GM12875 (cell line): ENCODE results near the gene CACNA2D3.

Experiments used
- H3K4me3 ChIP-seq: one replicate; pipeline ENCODE4 v1.5.1; 2011; ENCODE audit warnings: low read depth, low read length, control low read depth
- TF ChIP-seq, protein P1 (sequence below): IDR thresholded peaks from 2 replicates; pipeline ENCODE4 v1.5.1; 2011; ENCODE audit warnings: low read depth, mild to moderate bottlenecking, control low read depth, inconsistent platforms, low read length, moderate library complexity, borderline replicate concordance; ENCODE audit not compliant: insufficient read depth

Gene CACNA2D3

DNA sequence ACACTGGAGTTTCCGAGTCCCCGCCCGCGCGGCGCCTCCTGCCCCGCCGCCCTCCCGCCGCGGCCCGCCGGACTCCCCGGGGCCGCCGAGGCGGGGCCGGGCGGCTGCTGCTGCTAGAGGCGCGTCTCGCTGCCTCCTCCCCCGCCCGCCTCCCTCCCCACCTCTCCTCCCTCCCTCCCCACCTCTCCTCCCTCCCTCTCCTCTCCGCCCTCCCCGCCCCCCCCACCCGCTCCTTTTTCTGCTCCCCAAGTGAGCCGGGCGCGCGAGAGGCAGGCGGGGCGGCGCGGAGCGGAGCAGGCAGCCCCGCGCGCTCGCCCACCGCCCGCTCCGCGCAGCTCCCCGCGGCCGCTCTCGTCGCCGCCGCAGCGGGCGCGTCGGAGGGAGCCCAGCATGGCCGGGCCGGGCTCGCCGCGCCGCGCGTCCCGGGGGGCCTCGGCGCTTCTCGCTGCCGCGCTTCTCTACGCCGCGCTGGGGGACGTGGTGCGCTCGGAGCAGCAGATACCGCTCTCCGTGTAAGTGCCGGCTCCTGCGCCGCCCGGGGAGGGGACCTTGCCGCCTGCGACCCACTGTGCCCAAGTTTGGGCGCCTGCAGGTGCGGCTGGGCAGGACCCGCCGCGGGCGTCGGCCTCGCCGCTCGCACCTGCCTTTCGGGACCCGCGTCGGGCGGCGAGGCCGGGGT, at the start of gene CACNA2D3:
Gene CACNA2D3, plus strand, starts transcription at position 229 of the 679 bp plus-strand sequence.
- no peak within 1 kb of the TSS for H3K4me3 ChIP-seq
- TF ChIP-seq, protein P1, sequence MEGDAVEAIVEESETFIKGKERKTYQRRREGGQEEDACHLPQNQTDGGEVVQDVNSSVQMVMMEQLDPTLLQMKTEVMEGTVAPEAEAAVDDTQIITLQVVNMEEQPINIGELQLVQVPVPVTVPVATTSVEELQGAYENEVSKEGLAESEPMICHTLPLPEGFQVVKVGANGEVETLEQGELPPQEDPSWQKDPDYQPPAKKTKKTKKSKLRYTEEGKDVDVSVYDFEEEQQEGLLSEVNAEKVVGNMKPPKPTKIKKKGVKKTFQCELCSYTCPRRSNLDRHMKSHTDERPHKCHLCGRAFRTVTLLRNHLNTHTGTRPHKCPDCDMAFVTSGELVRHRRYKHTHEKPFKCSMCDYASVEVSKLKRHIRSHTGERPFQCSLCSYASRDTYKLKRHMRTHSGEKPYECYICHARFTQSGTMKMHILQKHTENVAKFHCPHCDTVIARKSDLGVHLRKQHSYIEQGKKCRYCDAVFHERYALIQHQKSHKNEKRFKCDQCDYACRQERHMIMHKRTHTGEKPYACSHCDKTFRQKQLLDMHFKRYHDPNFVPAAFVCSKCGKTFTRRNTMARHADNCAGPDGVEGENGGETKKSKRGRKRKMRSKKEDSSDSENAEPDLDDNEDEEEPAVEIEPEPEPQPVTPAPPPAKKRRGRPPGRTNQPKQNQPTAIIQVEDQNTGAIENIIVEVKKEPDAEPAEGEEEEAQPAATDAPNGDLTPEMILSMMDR: no peak

DNA sequence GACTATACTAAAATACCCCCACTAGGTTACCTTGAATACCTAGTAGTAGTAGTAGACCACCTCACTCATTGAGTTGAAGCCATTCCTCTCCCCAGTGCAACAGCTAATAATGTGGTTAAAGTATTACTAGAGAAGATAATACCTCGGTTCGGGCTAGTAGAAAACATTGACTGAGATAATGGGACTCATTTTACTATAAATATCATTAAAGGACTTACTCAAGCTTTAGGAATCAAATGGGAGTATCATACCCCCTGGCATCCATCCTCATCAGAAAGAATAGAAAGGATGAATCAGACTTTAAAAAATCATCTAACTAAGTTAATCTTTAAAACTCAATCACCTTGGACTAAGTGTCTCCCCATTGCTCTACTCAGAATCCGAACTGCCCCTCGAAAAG, 49.0 kb upstream of the CACNA2D3 start:
- no peak overlapping the region for H3K4me3 ChIP-seq
- TF ChIP-seq, protein P1: no peak

DNA sequence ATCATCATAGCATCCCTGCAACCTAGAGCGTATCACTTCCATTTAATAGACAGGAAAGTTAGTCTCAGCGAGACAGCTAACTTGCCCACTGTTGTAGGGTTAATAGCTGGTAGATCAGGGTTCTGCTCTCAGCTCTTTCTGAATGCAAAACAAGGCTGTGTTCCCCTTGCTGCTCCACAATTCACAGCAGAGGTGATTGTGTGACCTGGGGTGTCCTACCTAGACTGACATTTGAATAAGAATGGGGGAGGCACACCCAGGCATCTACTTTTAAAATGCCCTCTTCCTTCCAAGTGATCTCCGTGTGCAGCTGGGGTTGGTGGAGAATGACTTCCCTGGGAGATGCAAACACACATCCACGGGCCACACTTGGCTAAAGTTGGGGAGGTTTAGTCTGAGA, 43.0 kb upstream of the CACNA2D3 start:
- no peak overlapping the region for H3K4me3 ChIP-seq
- TF ChIP-seq, protein P1: no peak

DNA sequence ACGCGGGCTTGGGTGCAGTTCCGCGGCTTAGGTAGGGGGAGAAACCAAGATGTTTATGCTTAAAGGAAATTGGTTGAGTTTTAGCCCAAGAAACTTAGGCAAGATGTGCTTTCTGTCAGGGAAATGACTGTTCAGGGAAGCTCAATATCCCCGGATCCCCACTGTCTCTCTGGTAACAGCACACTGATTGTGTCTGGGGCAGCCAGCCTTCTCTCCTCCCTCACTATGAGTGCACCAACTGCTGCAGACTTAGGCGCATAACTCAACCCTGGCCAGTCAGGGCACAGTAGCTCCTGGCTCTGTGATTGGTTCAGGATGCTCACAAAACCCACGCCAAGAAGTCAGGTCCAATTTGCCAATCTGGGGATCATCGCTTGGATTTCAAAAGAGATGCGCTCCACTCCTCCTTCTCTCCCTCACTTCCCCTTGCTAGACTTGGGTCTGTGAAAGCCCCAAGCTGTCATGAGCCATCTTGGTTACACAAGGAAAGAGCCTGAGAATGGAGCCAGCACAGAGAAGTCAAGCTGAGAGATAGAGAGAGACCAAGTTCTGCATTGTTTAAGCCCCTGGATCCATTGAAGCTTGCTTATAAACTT, 42.5 kb upstream of the CACNA2D3 start:
- H3K4me3 ChIP-seq: no peak overlapping the region

DNA sequence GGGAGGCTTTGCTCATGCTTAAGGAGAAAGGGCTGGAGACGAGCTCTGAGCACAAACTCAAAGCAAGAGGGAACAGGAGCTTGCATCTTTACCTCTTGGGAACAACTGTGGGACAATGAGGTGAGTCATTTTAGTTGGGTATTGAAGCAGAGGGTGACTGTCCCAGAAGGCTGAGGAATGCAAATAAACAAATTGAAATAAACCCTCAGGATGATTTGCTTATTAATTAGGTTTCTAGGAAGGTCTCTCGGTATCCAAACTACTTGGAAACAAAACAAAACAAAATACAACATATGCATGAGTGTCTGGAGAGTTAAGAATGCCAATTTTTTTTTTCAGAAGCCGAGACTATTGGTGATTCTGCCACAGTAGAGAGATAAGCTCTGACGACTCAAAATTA, 38.4 kb upstream of the CACNA2D3 start:
- no peak overlapping the region for H3K4me3 ChIP-seq
- TF ChIP-seq, protein P1: no peak

More for the DNA sequence above, 42.5 kb upstream of the CACNA2D3 start:
- TF ChIP-seq, protein P1: no peak

DNA sequence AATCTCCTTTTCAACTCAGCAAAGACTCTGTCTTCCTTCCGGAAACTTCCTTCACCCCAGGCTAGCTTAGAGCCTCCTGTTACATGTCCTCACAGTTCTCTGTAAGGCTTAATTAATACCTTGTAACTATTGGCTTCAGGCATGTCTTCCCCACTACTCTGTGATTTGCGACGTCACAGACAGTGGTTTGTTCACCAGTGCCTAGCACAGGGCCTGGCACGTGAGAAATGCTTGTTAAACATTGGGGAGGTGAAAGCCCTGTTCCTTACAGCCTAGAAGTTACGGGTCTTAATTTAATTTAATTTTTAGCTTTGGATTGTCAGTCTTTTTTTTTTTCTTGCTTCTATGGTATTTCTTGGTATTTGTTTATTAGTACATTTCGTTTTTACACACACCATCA, 36.4 kb upstream of the CACNA2D3 start:
- TF ChIP-seq, protein P1: no peak
- no peak overlapping the region for H3K4me3 ChIP-seq
